MV-4-11 (cell line): Measurements from ENCODE around the gene HNRNPCL2.
"Not testable (repeated sequence)": the region's sequence is repeated elsewhere in the genome, so short reads cannot be mapped to it uniquely, and the experiment has no call there.

Experiments used
- DNase-seq: peaks from one replicate; lab custom pipeline; 2025; lab: John Stamatoyannopoulos, UW

Gene HNRNPCL2

DNA sequence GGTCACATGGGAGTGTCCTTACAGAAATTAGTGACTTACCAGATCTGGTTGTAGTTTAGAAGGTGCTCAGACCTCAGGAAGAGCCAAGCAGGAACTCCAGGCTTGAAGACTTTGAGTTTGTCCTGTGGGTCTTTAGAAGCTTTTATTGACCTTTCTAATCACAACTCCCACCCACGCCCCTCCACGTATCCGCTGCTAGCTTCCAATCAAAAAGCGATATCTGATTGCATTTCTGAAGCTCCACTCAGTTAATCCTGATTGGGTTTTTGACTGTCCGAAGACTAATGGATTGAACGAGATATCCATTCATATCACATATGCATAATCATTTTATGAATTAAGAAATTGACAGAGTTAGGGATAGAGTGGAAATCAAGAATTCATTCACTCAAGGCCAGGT lies at the start of gene HNRNPCL2:
HNRNPCL2 (minus strand) TSS at position 101 of the 400 bp plus-strand sequence. CDS start 454 bp downstream, outside the sequence.
- not testable (repeated sequence) for DNase-seq

DNA sequence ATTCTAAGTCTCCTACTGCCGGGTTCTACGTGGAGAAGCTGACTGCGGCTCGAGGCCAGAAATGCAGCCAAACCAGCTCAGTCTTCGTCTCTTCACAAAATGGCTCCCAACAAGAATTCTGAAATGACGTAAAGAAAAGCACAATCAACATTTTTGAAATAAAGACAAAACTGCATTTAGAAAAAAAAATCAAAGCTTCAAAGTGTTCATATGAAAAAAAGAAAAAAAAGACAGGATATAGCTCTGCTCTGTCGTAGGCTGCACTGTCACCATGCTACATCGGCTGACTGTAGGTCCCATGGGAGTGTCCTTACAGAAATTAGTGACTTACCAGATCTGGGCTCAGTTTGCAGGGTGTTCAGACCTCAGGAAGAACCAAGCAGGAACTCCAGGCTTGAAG lies 48.9 kb upstream of the HNRNPCL2 start, which contains the start of gene HNRNPCL4:
HNRNPCL4 (minus strand) TSS at position 101 of the 400 bp plus-strand sequence. CDS start 164 bp downstream, outside the sequence.
- not testable (repeated sequence) for DNase-seq

DNA sequence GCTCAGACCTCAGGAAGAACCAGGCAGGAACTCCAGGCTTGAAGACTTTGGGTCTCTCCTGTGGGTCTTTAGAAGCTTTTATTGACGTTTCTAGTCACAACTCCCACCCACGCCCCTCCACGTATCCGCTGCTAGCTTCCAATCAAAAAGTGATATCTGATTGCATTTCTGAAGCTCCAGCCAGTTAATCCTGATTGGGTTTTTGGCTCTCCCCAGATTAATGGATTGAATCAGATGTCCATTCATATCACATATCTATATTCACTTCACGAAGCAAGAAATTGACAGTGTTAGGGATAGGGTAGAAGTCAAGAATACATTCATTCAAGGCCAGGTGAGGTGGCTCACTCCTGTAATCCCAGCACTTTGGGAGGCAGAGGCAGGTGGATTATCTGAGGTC lies 39.3 kb upstream of the HNRNPCL2 start, which contains the start of gene PRAMEF26:
PRAMEF26 (minus strand) TSS at position 101 of the 400 bp plus-strand sequence. CDS start 2,914 bp downstream, outside the sequence.
- not testable (repeated sequence) for DNase-seq

DNA sequence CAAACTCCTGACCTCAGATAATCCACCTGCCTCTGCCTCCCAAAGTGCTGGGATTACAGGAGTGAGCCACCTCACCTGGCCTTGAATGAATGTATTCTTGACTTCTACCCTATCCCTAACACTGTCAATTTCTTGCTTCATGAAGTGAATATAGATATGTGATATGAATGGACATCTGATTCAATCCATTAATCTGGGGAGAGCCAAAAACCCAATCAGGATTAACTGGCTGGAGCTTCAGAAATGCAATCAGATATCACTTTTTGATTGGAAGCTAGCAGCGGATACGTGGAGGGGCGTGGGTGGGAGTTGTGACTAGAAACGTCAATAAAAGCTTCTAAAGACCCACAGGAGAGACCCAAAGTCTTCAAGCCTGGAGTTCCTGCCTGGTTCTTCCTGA lies 46.2 kb downstream of the HNRNPCL2 start, which contains the start of gene PRAMEF25:
PRAMEF25 (plus strand) TSS at position 301 of the 400 bp plus-strand sequence. CDS start 2,920 bp downstream, outside the sequence.
- DNase-seq: not testable (repeated sequence)
